Hematopoietic multipotent progenitor cell treated with erythropoietin and hydrocortisone succinate and interleukin-3 and kit ligand, for 4 days (in vitro differentiated cells): Measurements from ENCODE around the gene AFP.

Source experiments
- DNase-seq: peaks from one replicate; pipeline ENCODE4 v3.0.0-alpha.2; 2015

AFP gene

DNA sequence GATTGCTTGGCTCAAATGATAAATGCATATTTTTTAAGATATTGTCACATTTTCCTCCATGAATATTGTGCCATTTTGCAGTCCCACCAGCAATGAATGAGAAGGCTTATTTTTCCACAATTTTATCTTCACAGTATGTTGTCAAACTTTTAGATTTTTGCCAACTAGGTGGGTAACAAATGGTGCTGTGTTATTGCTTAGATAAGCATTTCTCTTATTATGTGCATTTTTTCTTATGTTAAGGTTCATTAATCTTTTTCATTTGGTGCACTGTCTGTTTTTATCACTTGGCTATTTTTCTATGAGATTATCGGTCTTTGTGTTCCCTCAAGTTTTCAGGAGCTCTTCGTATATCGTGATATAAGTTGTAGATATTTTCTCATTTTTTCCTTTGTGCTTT is 32.1 kb downstream of the AFP start:
- no peak for DNase-seq

DNA sequence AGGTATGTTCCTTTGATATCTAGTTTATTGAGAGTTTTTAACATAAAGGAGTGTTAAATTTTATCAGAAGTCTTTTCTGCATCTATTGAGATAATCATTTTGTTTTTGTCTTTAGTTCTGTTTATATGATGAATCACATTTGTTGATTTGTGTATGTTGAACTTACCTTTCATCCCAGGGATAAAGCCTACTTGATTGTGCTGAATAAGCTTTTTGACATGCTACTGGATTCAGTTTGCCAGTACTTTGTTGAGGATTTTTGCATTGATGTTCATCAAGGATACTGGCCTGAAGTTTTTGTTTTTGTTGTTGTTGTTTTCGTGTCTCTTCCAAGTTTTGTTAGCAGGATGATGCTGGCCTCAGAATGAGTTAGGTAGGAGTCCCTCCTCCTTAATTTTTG is 34.7 kb downstream of the AFP start:
- DNase-seq: no peak

DNA sequence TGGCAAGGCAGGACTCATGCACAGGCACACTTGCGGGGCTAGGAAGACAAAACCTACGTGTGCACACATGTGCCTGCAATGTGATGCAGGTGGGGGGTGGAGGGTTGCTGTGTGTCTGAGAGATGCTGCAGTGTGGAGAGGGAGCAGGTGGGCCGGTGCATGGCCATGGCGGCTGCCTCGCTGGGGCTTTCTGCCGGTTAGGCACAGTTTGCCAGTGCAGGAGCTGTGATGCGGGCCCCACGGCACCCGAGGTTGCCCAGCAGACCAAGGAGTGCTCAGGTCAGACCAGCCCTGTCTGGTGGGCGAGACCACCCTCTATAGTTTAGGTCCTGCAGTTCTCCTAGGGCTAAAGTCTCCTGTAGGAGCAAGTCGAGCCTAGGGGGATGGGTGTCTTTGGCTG is 41.2 kb downstream of the AFP start:
- DNase-seq: no peak

DNA sequence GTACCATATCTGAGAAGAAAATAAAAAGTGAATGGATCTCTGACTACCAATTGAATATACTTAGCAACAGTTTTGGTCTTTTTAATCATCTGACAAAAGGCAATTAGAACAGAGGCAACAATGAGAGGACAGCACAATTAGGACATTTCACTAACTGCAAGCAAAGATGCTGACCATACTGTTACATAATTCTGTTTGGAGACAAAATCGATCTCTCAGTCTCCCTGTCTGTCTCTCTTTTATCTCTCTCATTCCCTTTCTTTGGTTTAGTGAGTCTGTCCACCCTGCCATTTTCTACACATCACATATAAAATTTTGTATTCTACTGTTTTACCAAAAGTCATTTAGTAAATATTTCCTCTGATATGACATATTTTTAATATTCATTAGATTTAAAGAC is 43.3 kb downstream of the AFP start:
- DNase-seq: no peak

DNA sequence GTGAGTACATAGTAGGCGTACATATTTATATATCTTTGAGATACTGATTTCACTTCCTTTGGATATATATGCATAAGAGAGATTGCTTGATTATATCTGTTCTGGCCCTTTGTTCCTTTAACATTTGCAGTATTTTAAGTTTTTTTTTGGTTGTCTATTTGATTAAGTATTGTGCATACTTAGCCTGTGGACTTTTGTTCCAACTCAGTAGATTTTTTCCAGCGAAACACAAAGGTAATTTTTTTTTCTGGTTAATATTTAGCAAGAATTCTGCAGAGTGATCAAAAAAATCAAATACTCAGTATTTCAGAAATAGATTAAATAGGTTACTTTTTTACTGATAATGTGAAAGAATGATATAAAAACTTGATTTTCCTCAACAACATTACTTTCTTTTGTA is 45.3 kb downstream of the AFP start, which contains the start of gene AFM:
TSS of gene AFM (plus strand) at position 388 of the 400 bp plus-strand sequence. CDS start 31 bp downstream, outside the sequence.
- DNase-seq: no peak

DNA sequence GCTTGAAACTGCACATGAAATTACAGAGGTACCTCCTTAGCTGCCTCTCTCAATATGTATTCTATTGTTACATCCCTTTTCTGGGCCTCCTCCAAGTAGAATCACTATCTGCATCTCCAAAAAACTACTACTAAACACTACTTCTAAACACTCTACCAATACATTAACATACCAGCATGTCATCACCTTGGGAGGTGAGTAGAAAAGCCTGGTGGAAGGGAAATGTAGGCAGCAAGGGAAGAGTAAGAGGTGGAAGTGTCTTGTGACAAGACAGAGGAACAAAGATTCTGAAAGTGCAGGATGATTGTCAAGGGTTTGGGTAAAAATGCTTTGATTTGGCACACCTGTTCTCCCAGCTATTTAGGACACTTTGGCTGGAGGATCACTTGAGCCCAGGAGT is 49.1 kb downstream of the AFP start:
- no peak for DNase-seq

DNA sequence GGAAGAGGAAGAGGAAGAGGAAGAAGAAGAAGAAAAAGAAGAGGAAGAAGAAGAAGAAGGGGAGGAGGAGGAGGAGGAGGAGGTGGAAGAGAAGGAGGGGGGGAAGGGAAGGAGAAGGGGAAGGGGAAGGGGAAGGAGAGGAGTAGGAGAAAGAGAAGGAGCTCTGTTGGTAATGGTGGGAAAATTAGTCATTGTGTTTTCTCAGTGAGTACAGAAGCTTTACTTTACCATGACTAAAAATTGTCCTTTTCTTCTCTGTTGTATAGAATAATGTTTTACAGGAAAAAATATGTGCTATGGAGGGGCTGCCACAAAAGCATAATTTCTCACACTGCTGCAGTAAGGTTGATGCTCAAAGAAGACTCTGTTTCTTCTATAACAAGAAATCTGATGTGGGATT is 49.6 kb downstream of the AFP start:
- DNase-seq: no peak

DNA sequence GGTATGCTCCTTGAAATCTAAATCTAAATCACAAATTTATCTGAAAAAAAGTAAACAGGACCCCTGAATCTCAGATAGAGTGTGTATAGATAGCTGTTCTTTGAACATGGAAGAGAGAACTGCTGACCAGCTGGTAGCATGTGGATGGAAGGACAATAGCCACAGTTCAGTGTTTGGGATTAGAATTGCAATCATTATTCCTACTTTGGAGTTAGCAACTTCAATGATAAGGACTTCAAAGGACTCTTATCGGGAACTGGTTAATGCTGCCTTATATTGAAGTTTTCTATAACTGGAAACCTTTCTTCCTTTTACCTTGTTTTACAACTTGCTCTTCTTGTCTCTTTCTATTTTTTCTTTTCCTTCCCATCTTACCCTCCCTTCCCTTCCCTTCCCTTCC is 50.5 kb downstream of the AFP start:
- DNase-seq: no peak

DNA sequence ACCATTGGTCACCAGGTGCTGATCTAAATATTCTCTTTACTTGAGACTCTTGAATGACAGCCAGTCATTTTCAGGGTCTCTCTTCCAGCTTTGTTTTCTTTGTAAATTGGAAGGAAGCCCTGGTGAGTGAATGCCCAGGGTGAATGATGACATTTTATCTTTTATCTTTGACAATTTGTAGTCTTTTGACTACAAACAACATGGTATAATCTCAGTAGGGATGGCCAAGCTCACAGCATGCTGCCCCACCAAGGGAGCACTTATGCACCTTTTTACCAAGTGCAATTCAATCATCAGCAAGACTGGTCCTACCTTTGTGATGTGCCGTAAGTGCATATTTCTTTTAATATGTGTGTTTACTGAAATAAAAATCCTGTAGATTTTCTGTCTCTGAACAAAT is 51.2 kb downstream of the AFP start:
- no peak for DNase-seq

DNA sequence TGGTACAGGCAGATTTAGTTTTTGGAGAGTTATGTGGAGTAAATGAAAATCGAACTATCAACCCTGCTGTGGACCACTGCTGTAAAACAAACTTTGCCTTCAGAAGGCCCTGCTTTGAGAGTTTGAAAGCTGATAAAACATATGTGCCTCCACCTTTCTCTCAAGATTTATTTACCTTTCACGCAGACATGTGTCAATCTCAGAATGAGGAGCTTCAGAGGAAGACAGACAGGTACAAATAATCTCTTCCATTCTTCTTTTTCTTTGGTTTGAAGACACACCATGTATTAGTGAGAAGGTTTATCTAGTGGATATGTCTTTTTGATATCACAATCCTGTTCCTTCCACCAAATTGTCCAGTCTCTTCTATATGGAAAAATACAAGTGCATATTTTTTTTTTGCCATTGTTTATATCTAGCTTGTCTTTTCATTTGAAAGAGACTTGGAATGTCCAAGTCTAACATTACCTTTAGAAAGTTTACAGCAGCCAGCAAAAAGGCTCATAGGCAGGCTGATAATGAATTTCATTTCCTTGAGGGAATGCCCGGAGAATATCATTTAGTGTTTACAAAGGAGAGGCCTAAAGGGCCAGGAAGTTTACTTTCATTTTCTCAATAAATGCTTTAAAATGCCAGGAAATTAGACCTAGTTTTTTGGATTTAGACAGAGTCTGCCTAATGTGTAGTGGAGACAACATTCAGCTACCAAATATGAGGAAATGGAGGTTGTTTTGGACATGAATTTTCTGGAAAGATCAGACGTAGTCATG is 64.2 kb downstream of the AFP start:
- DNase-seq: no peak

DNA sequence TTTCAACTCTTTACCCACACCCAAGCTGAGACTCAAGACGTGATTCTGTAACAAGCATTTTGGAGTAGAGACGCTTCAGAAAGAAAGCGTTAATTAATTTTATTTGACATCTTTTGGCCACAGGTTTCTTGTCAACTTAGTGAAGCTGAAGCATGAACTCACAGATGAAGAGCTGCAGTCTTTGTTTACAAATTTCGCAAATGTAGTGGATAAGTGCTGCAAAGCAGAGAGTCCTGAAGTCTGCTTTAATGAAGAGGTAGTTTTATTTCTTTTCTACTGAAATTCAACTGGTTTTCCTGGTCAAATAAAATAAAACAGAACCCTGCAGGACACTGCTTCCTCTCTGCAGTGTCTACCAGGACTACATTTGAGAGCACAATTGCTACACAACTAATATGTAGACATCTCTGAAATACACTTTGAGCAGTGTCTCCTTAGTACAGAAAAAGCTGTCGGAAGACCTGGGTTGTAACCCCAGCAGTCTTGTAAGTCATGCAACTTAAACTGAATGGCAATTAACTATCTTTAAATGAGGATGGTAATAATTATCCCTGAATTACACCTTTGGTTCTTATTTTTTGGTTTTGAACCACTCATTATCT is 65.7 kb downstream of the AFP start:
- DNase-seq: no peak

DNA sequence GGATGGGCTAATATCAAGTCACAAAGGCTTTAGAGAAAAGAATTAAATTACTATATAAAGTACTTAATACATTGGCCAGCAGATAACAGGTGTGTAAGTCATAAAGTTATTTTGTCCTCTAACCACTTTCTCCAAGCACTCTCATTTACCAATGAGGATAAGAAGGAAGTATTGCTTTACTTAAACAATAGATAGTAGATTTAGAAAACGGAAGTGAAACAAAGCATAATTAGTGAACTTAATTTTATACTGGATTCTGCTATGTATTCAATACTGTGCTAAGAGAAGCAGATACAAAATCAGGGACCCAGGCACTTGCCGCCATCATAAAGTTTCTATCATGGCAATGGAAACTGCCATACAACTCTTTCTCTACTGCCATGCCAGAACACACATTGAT is 69.5 kb downstream of the AFP start:
- DNase-seq: no peak
